NT2/D1 (cell line): ENCODE measurements around the gene STAMBP.
"Not testable (repeated sequence)": the region's sequence is repeated elsewhere in the genome, so short reads cannot be mapped to it uniquely, and the experiment has no call there.

Experiments
- DNase-seq: peaks from one replicate; pipeline ENCODE4 v3.0.0-alpha.2; 2011; ENCODE audit warnings: low read depth, low spot score
- H3K27me3 ChIP-seq: 2 replicates; pipeline ENCODE4 v1.6.0; 2011; ENCODE audit warnings: mild to moderate bottlenecking; ENCODE audit not compliant: insufficient read length, insufficient read depth
- H3K36me3 ChIP-seq: 2 replicates; pipeline ENCODE4 v1.6.1; 2011; ENCODE audit warnings: mild to moderate bottlenecking, low read length, mixed read lengths; ENCODE audit not compliant: insufficient read depth, insufficient read length
- H3K4me1 ChIP-seq: 2 replicates; pipeline ENCODE4 v1.5.1; 2011; ENCODE audit not compliant: insufficient read depth, insufficient read length
- H3K4me3 ChIP-seq: 2 replicates; pipeline ENCODE4 v1.5.1; 2011; ENCODE audit warnings: low read depth; ENCODE audit not compliant: insufficient read length
- H3K9ac ChIP-seq: 2 replicates; pipeline ENCODE4 v1.6.0; 2011; ENCODE audit warnings: low read depth; ENCODE audit not compliant: insufficient read length
- H3K9me3 ChIP-seq: 2 replicates; pipeline ENCODE4 v1.5.1; 2011; ENCODE audit warnings: mild to moderate bottlenecking, low read length; ENCODE audit not compliant: insufficient read depth
- SUZ12 ChIP-seq: IDR thresholded peaks from 2 replicates; pipeline ENCODE4 v1.6.1; 2011; ENCODE audit not compliant: insufficient read length, insufficient read depth; ENCODE audit errors: extremely low read depth
- YY1 ChIP-seq: IDR thresholded peaks from 2 replicates; pipeline ENCODE4 v1.6.1; 2011; ENCODE audit not compliant: insufficient read length, insufficient read depth
- ZNF274 ChIP-seq: IDR thresholded peaks from 2 replicates; pipeline ENCODE4 v1.6.1; 2011; ENCODE audit warnings: mild to moderate bottlenecking, low read depth, low read length

The STAMBP gene

DNA sequence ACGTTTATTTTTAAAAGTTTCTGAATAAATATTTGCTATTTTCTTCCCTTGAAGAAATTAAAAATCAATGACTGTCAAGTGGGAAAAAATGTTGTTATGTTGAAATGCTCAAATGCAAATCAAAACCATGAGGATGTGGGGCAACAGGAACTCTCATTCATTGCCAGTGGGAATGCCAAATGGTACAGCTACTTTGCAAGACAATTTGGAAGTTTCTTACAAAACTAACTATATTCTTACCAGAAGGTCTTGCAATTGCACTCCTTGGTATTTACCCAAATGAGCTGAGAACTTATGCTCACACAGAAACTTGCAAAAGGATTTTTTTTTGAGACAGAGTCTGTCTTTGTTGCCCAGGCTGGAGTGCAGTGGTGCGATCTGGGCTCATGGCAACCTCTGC lies 56.6 kb downstream of the STAMBP start:
- no peak overlapping the region for H3K4me3 ChIP-seq
- H3K27me3 ChIP-seq, result no peaks in the 10 kb centered on the region
- no peaks in the 10 kb centered on the region for H3K4me1 ChIP-seq
- no peaks in the 10 kb centered on the region for H3K9me3 ChIP-seq
- DNase-seq, result no peak
- no peak overlapping the region for H3K9ac ChIP-seq
- TF ChIP-seq SUZ12 (no peak), ZNF274 (no peak), YY1 (no peak)
- no peaks in the 10 kb centered on the region for H3K36me3 ChIP-seq

DNA sequence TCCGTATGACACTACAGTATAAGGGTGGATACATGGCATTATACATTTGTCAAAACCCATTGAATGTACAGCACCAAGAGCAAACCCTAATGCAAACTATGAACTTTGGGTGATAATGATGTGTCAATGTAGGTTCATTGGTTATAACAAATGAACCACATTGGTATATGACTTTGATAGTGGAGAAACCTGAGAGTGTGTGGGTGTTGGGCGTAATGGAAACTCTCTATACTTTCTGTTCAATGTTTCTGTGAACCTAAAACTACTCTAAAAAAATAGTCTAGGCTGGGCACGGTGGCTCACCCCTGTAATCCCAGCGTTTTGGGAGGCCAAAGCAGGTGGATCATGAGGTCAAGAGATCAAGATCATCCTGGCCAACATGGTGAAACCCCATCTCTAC lies 57.6 kb downstream of the STAMBP start:
- no peaks in the 10 kb centered on the region for H3K27me3 ChIP-seq
- H3K4me1 ChIP-seq, result no peaks in the 10 kb centered on the region
- no peaks in the 10 kb centered on the region for H3K9me3 ChIP-seq
- H3K9ac ChIP-seq, result no peak overlapping the region
- TF ChIP-seq ZNF274, result no peak
- TF ChIP-seq YY1, result no peak
- no peak for TF ChIP-seq SUZ12
- no peak for DNase-seq
- H3K4me3 ChIP-seq, result no peak overlapping the region
- no peaks in the 10 kb centered on the region for H3K36me3 ChIP-seq

DNA sequence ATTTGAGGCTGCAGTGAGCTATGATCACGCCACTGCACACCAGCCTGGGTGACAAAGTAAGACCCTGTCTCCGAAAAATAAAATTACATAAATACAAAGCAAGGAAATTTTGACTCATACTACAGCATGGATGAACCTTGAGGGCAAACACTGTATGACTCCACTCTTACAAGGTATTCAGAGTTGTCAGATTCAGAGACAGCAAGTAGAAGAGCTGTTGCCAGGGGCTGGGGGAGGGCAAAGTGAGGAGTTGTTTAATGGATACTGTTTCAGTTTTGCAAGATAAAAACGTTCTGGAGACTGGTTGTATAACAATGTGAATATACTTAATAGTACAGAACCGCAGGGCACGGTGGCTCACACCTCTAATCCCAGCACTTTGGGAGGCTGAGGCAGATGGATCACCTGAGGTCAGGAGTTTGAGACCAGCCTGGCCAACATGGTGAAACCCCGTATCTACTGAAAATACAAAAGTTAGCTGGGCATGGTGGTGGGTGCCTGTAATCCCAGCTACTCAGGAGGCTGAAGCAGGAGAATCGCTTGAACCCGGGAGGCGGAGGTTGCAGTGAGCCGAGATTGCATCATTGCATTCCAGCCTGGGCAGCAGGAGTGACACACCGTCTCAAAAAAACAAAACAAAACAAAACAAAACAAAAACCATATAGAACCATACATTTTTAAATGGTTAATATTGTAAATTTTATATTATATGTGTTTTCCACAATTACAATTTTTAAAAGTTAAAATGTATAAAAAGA lies 59.0 kb downstream of the STAMBP start:
- not testable (repeated sequence) for H3K9ac ChIP-seq, H3K9me3 ChIP-seq, DNase-seq, H3K4me3 ChIP-seq, H3K36me3 ChIP-seq, H3K4me1 ChIP-seq, H3K27me3 ChIP-seq

DNA sequence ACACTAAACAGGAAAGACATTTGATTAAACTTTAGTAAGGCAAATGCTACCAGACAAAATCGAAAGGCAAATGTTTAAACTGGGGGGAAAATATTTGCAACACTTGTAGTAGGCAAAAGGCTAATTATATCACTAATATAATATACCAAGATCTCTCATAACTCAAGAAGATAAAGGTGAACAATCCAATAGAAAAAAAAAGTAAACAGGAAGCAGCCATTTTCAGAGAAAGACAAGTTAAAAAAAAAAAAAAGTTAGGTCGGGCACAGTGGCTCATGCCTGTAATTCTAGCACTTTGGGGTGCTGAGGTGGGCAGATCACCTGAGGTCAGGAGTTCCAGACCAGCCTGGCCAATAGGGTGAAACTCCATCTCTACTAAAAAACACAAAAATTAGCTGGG lies 59.6 kb downstream of the STAMBP start:
- Histone ChIP-seq H3K9ac (no peak overlapping the region), H3K4me1 (no peaks in the 10 kb centered on the region), H3K4me3 (no peak overlapping the region), H3K36me3 (no peaks in the 10 kb centered on the region), H3K27me3 (no peaks in the 10 kb centered on the region), H3K9me3 (no peaks in the 10 kb centered on the region)
- DNase-seq, result no peak
- no peak for TF ChIP-seq SUZ12
- no peak for TF ChIP-seq ZNF274
- no peak for TF ChIP-seq YY1

DNA sequence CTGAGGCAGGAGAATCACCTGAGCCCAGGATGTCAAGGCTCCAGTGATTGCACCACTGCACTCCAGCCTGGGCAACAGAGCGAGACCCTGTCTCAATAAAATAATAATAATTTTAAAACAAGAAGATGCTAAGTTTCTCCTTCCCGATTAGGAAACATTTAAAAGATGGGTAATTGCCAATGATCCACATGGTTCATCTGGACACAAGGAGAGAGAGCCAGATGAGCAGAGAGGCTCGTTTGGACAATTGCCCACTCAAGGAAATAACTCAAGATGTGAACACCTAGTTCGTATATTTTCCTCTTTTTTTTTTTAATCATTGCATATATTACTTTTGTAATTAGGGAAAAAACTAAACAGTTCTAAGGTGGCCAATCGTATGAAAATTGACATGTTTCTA lies 60.4 kb downstream of the STAMBP start:
- H3K9me3 ChIP-seq, result no peaks in the 10 kb centered on the region
- no peaks in the 10 kb centered on the region for H3K36me3 ChIP-seq
- H3K9ac ChIP-seq, result no peak overlapping the region
- H3K4me1 ChIP-seq, result no peaks in the 10 kb centered on the region
- no peak overlapping the region for H3K4me3 ChIP-seq
- no peaks in the 10 kb centered on the region for H3K27me3 ChIP-seq
- TF ChIP-seq SUZ12 (no peak), ZNF274 (no peak), YY1 (no peak)
- no peak for DNase-seq

DNA sequence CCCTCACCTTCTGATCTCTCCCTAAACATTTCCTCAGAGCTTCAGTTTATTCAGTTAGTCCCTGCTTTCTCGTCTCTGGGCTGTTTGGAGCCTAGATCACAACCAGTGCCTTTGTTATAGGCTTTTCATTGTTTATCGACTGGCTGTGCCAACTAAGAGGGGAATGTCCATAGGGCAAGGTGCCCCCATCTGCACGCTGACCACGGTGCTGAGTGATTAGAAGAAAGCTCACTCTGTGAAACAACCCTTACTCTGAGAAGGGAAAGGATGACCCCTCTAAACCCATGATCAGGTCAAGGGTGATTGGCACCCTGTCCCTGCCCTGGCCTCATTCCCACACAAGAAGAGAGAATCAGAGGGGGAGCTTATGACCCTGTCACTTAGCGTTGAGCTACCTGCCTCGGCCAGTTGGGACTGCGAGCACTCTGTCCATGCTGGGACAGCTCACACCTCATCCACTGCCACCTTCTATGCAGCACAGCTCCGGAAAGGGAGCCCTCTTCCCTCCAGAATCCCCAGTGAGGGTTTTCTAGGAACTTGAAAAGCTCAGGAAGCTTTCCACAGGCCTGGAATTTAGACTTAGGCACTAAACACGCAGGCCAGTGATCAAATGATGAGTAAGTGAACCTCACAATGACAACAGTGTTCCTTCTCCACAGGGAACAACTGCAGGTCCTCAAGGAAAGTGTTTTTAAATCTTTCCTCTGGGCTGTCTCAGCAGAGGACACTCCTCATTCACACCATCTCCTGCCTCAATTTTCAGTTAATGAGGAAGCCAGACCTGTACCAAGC lies 61.7 kb downstream of the STAMBP start:
- TF ChIP-seq YY1, result no peak
- TF ChIP-seq SUZ12, result no peak
- TF ChIP-seq ZNF274, result no peak
- Histone ChIP-seq H3K4me3 (no peak overlapping the region), H3K9ac (no peak overlapping the region), H3K4me1 (no peaks in the 10 kb centered on the region), H3K9me3 (no peaks in the 10 kb centered on the region), H3K27me3 (no peaks in the 10 kb centered on the region), H3K36me3 (no peaks in the 10 kb centered on the region)
- DNase-seq, result no peak

DNA sequence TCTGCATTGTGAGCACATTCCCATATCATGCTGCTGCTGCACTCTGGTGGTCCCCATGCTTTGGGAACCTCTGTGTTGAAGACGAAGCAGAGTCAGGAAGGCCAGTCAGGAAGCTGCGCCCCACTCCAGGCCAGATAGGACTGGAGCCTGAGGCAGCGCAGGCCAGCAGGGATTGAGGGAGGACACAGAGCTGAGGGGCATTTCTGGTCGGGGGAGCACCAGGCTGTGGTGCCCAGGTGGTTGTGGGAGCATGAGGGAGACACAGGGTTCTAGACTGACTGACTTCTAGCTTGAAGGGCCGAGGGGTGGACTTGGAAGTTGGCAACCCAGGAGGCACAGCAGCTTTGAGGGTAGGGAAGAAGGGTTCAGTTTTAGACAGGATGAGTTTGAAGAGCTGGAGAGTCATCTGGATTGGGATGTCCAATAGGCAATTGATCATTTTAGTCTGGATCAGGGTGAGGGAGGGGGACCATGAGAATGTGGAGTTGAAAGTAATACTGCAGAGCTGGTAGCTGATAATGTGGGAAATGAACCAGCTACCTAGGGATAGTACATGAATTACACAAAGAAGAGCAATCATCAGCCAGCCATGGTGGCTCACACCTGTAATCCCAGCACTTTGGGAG lies 62.6 kb downstream of the STAMBP start:
- H3K4me1 ChIP-seq, result no peaks in the 10 kb centered on the region
- no peak overlapping the region for H3K9ac ChIP-seq
- no peaks in the 10 kb centered on the region for H3K27me3 ChIP-seq
- H3K36me3 ChIP-seq, result no peaks in the 10 kb centered on the region
- TF ChIP-seq YY1 (no peak), ZNF274 (no peak), SUZ12 (no peak)
- no peak for DNase-seq
- no peaks in the 10 kb centered on the region for H3K9me3 ChIP-seq
- H3K4me3 ChIP-seq, result no peak overlapping the region
